Left ventricle myocardium inferior (tissue), 1 donor: Measurements from ENCODE around the gene TRIP12. TPM values are rescaled to one million over a fixed set of nuclear protein-coding genes. Genes with fewer than 3 reads are reported as not detected.

Experiments used
- DNase-seq: peaks from one replicate; pipeline ENCODE4 v3.0.0-alpha.2; 2020
- H3K27ac ChIP-seq: fragments of 200-600 bp; replicated peaks from 2 replicates; pipeline ENCODE4 v1.8.0; 2021
- H3K27me3 ChIP-seq: fragments of 200-600 bp; 2 replicates; pipeline ENCODE4 v1.8.0; 2021; ENCODE audit warnings: low read depth
- H3K36me3 ChIP-seq: fragments of 200-600 bp; 2 replicates; pipeline ENCODE4 v1.8.0; 2021
- H3K4me1 ChIP-seq: fragments of 200-600 bp; 2 replicates; pipeline ENCODE4 v1.8.0; 2021
- H3K4me3 ChIP-seq: fragments of 200-600 bp; 2 replicates; pipeline ENCODE4 v1.8.0; 2021; ENCODE audit warnings: mild to moderate bottlenecking, moderate library complexity
- H3K9me3 ChIP-seq: fragments of 200-600 bp; replicated peaks from 2 replicates; pipeline ENCODE4 v1.8.0; 2021
- CTCF ChIP-seq: fragments of 200-600 bp; IDR thresholded peaks from 2 replicates; pipeline ENCODE4 v1.8.0; 2021; ENCODE audit warnings: antibody characterized with exemption, mild to moderate bottlenecking, borderline replicate concordance
- intact Hi-C: fragments of 100-400 bp; cut with micrococcal nuclease; formaldehyde crosslinking; loops from one replicate; pipeline ENCODE4 v1.11.0; 2022
- total RNA-seq: library from RNA; stranded (reverse); fragmentation: NEBNext Ultra II Directional; extraction: Animal tissue kit (Norgen Biotek cat#: 25700); gene quantifications from one replicate; pipeline ENCODE4 v1.2.1, GENCODE V29; 2021
- donor health status: DM: no; HTN: yes; CAD: no; lungs with severe emphysema.

The TRIP12 gene
- total RNA-seq, 1 donor from 2014 or later, result 194 TPM

- peaks cover 3% of the 10 kb centered on the region for H3K4me1 ChIP-seq
- peaks cover 7% of the 10 kb centered on the region for H3K9me3 ChIP-seq
- no peak overlapping the region for H3K4me3 ChIP-seq
- TF ChIP-seq CTCF, result no peak
- no peaks in the 10 kb centered on the region for H3K36me3 ChIP-seq
- H3K27me3 ChIP-seq, result peaks cover 62% of the 10 kb centered on the region
- intact Hi-C loops, result no loop called here
- H3K27ac ChIP-seq, result no peak overlapping the region
- DNase-seq, result no peak
Observed at GRCh38 chr2:229719926-229720647, 201.7 kb downstream of the TRIP12 start.

- H3K4me1 ChIP-seq, result peaks cover 20% of the 10 kb centered on the region
- H3K9me3 ChIP-seq, result peaks cover 7% of the 10 kb centered on the region
- DNase-seq, result no peak
- H3K4me3 ChIP-seq, result no peak overlapping the region
- intact Hi-C loops, result no loop called here
- TF ChIP-seq CTCF, result no peak
- no peak overlapping the region for H3K27ac ChIP-seq
- no peaks in the 10 kb centered on the region for H3K36me3 ChIP-seq
- H3K27me3 ChIP-seq, result peaks cover 83% of the 10 kb centered on the region
Observed at GRCh38 chr2:229718057-229718456, 203.8 kb downstream of the TRIP12 start.

DNA sequence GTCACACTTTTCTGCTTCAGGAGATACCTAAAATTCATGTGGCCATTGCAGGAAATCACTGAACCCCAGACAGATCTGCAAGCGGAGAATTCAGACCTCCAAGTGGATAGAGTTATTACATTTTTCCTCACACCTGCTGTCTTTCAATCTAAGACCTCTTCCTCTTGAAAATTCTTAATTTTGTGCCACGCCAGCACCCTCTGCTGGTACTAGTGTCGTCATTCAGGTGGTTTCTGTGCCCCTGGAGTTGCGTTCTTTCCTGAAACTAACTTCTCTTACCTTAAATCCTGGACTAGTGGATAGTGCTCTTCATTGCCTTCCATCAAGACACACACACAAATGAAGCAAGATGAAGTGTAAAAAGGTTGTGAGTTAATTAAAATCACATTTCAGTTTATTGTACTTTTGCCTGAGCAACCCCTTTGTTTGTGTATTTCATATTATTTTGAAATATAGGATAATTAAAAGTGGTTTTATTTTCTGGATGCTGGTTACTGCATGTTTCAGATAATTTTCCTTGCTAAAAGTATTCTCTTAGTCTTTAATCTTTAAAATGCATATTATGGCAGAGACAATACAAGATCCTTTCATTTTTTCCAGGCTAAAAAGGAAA, 205.8 kb downstream of the TRIP12 start:
- peaks cover 20% of the 10 kb centered on the region for H3K4me1 ChIP-seq
- no peaks in the 10 kb centered on the region for H3K36me3 ChIP-seq
- no peak for DNase-seq
- intact Hi-C loops, result no loop called here
- H3K27ac ChIP-seq, result no peak overlapping the region
- no peak for TF ChIP-seq CTCF
- H3K27me3 ChIP-seq, result peaks cover 100% of the 10 kb centered on the region
- H3K9me3 ChIP-seq, result no peaks in the 10 kb centered on the region
- no peak overlapping the region for H3K4me3 ChIP-seq

GRCh38 chr2:229714736-229715541, 206.9 kb downstream of the TRIP12 start:
- Histone ChIP-seq H3K27me3 (peaks cover 99% of the 10 kb centered on the region), H3K4me1 (peaks cover 20% of the 10 kb centered on the region), H3K27ac (peak overlapping the region; percentile 23), H3K36me3 (no peaks in the 10 kb centered on the region), H3K9me3 (no peaks in the 10 kb centered on the region), H3K4me3 (peak overlapping the region; percentile 65)
- intact Hi-C loops, result no loop called here
- no peak for TF ChIP-seq CTCF
- peak; percentile 42 for DNase-seq

DNA sequence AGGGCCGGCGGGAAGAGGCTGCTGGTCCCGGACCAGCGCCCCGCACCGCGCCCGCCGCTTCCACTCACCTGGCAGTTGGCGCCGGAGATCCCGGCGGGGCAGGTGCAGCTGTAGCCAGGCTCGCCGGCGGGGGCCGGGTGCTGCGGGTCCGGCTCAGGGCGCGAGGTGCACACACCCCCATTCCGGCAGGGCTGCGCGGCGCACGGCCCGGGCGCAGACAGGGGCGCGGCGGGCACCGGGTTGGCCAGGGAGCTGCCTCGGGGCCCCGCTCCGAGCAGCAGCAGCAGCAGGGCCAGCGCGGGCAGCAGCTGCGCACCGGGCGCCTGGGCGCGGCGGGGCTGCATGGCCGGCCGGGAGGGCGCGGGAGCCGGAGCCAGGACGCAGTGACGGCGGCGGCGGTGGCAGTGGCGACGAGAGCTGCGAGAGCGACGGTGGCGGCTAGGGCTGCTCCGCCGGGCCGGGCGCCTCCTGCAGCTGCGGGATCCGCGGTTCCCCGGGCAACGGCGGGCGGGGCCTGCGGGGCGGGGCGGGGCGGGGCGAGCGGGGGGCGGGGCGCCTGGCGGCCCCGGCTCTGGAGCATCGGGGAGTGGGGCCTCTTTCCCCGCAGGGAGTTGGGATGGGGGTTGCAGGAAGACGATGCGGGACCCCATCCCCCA, 207.6 kb downstream of the TRIP12 start, which contains the start of gene DNER:
TSS of gene DNER (minus strand) at position 476 of the 656 bp plus-strand sequence. CDS start at position 344, 132 bp downstream.
- DNase-seq, result no peak
- intact Hi-C loops, result no loop called here
- no peak for TF ChIP-seq CTCF
- H3K27ac ChIP-seq, result peak within 1 kb of the TSS; percentile 23
- peaks cover 99% of the 10 kb centered on the region for H3K27me3 ChIP-seq
- H3K36me3 ChIP-seq, result no peaks in the 10 kb centered on the region
- no peaks in the 10 kb centered on the region for H3K9me3 ChIP-seq
- peaks cover 20% of the 10 kb centered on the region for H3K4me1 ChIP-seq
- peak within 1 kb of the TSS; percentile 65 for H3K4me3 ChIP-seq
